Measurements from ENCODE around the gene DDHD1.
"Not testable (repeated sequence)": the region's sequence is repeated elsewhere in the genome, so short reads cannot be mapped to it uniquely, and the experiment has no call there.

DDHD1 gene

DNA sequence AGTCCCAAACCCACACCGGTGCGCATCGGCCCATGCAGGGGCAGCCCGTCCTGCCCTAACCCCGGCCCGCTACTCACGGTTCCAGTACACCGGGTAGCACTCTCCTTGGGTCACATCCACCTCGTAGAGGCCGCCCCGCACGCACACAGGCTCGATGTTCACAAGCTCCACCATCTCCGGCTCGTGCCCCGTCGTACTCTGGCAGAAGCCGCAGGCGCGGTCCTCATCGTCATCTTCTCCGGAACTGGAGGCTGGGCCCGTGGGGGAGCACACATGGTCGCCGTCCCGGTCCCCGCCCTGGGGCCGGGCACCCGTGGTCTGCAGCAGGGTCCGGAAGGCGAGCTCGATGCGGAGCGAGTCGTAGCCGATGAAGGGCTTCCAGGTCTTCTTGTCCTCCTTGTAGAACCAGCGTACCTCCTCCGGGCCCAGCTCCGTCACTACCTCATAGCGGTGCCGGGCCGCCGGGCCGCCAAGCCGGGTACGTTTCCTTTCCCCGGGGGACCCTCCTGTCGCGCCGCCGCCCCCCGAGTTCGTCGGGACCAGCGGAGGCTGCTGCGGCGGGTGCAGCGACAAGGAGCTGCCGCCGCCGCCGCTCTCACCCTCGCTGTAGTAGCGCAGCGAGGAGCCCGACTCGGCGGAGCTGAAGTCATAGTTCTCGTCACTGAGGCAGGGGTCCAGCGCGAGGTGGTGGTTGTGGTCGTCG lies 788 bp downstream of the DDHD1 start:
- in situ Hi-C loops (cut with MboI; ENCODE audit: low sequenced_read_pairs) = no loop called here

DNA sequence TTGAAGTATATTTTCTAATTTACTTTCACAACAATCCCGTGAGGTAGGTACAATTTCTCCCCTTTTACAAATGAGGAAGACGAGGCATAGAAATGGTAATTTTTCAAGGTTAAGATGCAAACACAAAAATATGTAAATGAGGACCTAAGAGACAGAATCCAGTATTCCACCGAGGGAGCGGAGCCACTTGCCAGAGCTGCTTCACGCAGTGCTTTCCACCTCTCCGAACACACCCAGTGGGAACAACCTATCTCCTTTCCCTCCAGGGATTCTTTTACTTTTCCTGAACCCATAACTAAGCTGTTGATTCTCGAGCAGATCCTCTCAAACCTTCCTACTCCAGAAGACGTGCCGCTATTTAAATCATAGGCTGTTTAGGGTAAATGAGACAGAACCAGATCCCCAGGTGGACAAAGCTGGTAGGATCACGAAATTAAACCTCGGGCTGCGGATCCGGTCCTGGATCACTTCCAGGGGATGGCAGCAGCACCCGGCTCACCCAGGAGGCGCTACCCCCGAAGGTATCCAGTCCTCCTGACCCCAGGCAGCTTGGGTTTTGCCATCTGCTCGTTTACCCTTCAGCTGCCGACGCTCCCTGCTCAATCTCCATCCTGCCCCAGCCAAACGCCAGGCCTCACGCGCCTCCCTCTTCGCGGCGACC lies 1.5 kb downstream of the DDHD1 start:
- in situ Hi-C loops (cut with MboI; ENCODE audit: low sequenced_read_pairs) = no loop called here

DNA sequence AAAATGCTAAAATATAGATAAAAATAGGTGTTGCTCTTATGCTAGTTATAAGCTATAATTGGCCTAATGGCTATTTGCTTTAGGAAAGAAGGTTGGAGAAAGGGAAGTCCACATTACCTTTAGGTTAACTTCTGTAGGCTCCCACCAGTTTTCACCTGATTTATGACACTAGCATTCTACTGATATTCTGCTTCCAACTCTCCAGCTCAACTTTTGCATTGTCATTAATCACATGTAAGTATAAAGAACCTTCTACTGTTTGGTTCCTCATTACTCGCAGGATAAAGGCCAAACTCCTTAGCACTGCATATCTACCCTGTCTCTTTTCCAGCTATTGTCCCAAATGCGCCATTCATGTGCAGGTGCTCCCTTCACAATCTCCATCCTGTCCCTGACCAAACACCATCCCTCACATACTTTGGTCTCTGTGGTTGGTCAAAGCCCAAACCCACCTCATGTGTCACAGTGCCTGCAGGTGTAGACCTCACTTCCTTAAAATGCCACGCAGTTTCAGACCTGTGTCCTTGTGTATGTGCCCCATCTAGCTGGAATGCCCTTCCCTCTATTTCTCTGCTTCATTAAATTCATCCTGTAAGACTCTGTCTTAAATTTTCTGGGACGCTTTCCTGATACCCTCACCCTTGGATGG lies 3.3 kb downstream of the DDHD1 start:
- in situ Hi-C loops (cut with MboI; ENCODE audit: low sequenced_read_pairs) = no loop called here

GRCh38 chr14:53148671-53149070 lies 4.5 kb downstream of the DDHD1 start:
- in situ Hi-C loops (cut with MboI; ENCODE audit: low sequenced_read_pairs) = no loop called here

DNA sequence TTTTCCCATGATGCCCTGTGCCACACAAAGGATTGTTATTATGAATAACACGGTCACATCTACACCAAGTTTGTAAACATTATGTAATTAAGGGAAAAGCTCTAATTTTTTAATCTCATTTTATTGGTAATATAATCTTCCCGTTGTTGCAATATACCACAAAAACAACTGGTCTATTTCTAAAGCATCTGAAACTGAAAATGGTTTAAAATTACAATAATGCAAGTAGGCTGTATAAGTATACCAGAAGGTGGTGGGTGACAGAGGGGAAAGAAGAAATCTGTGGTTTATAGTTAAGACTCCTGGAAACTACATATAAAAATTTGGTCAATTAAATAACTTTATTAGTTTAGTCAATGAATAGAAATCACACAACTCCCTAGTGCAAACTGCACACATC lies 5.2 kb downstream of the DDHD1 start:
- in situ Hi-C loops (cut with MboI; ENCODE audit: low sequenced_read_pairs) = no loop called here

DNA sequence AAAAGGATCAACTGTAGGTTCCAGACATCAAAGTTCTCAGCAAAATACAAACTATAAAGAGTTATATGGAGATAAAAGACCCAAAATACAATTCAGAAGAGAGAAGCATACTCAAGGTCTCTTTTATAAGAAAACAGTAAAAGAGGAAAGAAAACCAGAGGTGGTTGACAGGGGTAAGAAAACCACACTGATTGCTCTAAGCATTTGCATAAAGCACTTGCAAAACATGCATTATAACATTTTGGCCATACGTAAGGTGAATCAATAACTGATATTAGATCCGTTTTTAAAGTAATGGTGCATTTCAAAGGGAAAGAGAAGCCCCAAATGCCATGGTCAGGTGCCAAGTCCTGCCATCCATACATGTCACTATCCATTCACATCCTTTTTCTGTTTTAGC lies 5.9 kb downstream of the DDHD1 start:
- in situ Hi-C loops (cut with MboI; ENCODE audit: low sequenced_read_pairs) = no loop called here

GRCh38 chr14:53146739-53147138 lies 6.4 kb downstream of the DDHD1 start:
- in situ Hi-C loops (cut with MboI; ENCODE audit: low sequenced_read_pairs) = no loop called here

DNA sequence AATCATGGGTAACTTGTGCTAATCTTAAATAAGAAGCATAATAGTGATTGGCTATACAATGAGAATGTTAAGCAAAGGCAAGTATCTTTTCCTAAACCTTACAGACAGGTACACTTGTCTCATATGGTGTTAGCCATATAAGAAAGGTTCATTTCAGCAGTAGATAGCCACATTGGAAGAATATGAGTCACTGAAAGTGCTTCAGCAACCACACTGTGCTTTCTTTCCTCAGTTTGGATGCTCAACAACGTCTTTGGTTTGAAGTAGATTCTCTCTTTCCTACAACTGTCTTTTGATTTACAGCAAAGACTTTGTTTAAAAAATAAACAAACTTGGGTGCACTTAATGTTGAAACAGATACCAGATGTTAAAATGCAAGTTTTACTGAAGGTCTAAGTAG lies 8.9 kb downstream of the DDHD1 start:
- in situ Hi-C loops (cut with MboI; ENCODE audit: low sequenced_read_pairs) = no loop called here

GRCh38 chr14:53140585-53140984 lies 12.5 kb downstream of the DDHD1 start:
- in situ Hi-C loops (cut with MboI; ENCODE audit: low sequenced_read_pairs) = no loop called here

GRCh38 chr14:53137568-53138203 lies 15.4 kb downstream of the DDHD1 start:
- in situ Hi-C loops (cut with MboI; ENCODE audit: low sequenced_read_pairs) = no loop called here

GRCh38 chr14:53130491-53130890 lies 22.6 kb downstream of the DDHD1 start:
- in situ Hi-C loops (cut with MboI; ENCODE audit: low sequenced_read_pairs) = not testable (repeated sequence)

GRCh38 chr14:53128303-53129028 lies 24.7 kb downstream of the DDHD1 start:
- in situ Hi-C loops (cut with MboI; ENCODE audit: low sequenced_read_pairs) = no loop called here

- in situ Hi-C loops (cut with MboI; ENCODE audit: low sequenced_read_pairs) = no loop called here
Measured at GRCh38 chr14:53127832-53128231, 25.3 kb downstream of the DDHD1 start.

DNA sequence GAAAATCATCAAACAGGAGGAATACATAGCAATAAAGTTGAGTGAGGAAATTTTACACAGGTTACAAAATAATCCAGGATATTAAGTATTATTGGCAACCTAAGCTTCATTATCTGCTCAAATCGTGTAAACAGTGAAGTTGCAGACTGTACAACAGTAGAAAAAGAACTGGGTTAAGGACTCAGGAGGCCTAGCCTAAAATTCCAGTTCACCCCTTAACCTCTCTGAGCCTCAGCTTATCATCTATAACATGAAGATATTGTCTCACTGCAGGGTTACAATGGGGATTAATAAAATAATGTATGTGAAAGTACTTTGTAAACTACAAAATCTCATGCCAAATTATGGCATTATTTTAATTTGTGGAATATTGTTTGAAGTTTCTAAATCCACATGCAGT lies 26.0 kb downstream of the DDHD1 start:
- in situ Hi-C loops (cut with MboI; ENCODE audit: low sequenced_read_pairs) = no loop called here

GRCh38 chr14:53126731-53127130 lies 26.4 kb downstream of the DDHD1 start:
- in situ Hi-C loops (cut with MboI; ENCODE audit: low sequenced_read_pairs) = no loop called here

DNA sequence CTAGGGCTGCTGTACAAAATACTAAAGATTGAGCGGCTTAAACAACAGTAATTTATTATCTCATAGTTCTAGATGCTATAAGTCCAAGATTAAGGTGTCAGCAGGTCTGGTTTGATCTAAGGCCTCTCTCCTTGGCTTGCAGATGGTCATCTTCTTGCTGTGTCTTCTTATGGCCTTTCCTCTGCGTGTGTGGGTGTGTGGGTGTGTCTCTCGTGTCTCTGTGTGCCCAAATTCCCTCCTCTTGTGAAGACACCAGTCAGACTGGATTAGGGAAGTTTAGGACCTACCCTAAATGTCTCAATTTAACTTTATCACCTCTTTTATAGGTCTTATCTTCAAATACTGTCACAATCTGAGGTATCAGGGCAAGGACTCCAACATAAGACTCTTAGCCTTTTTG lies 28.3 kb downstream of the DDHD1 start:
- in situ Hi-C loops (cut with MboI; ENCODE audit: low sequenced_read_pairs) = no loop called here

- in situ Hi-C loops (cut with MboI; ENCODE audit: low sequenced_read_pairs) = not testable (repeated sequence)
Measured at GRCh38 chr14:53121419-53121818, 31.7 kb downstream of the DDHD1 start.

- in situ Hi-C loops (cut with MboI; ENCODE audit: low sequenced_read_pairs) = not testable (repeated sequence)
Measured at GRCh38 chr14:53117479-53117878, 35.6 kb downstream of the DDHD1 start.

GRCh38 chr14:53113989-53114388 lies 39.1 kb downstream of the DDHD1 start:
- in situ Hi-C loops (cut with MboI; ENCODE audit: low sequenced_read_pairs) = no loop called here

DNA sequence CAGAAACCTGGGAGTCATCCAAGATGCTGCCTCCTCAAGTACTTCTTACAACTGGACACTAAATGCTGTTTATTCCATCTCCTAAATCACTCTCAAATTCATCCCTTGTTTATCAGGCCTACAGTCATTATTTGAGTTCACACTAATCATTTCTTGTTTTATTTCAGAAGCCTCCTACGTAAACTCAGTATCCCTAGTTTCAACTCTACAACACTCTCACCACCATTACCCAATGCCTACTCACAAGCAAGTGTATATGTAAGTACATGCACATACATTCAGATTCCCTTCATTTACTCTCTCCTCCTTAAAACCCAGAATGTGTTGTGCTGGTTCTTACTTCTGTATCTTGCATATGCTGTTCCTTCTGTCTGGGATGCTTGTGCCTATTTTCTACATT lies 43.0 kb downstream of the DDHD1 start:
- in situ Hi-C loops (cut with MboI; ENCODE audit: low sequenced_read_pairs) = no loop called here

Measured in HL-60/S4 (cell line).